Measurements from ENCODE around the gene GOLGA7B. TPM values are rescaled to one million over a fixed set of nuclear protein-coding genes. Genes with fewer than 3 reads are reported as not detected.

GOLGA7B gene
- total and polyA plus RNA-seq, 2 of the 4 experiments (the other 2 are of a cell fraction), result not detected

- Histone ChIP-seq H4K8ac (ENCODE audit: low read depth in 2 of 2, low read length in 2 of 2) (no peak overlapping the region), H2AFZ (replicated peaks; ENCODE audit: low read length, poor library complexity) (no peak overlapping the region), H2BK120ac (ENCODE audit: low read depth, low read length) (no peak overlapping the region), H4K5ac (ENCODE audit: low read depth, low read length) (no peak overlapping the region), H2BK15ac (ENCODE audit: low read depth, low read length) (no peak overlapping the region), H3K79me1 (ENCODE audit: low read depth in 1 of 2, low read length in 2 of 2) (no peaks in the 10 kb centered on the region), H2AK9ac (replicated peaks; ENCODE audit: low read depth, low read length, poor library complexity) (no peak overlapping the region), H3K56ac (ENCODE audit: extremely low read depth, insufficient read depth, low read length) (no peak overlapping the region), H3K18ac (ENCODE audit: low read depth, low read length) (no peak overlapping the region), H3K27ac (ENCODE audit: insufficient read depth, low read length) (no peak overlapping the region), H2AK5ac (ENCODE audit: low read depth, low read length) (no peak overlapping the region), H3K4me3 (ENCODE audit: insufficient read depth, low read depth, low read length) (no peak overlapping the region), H4K91ac (ENCODE audit: insufficient read depth, low read depth, low read length) (no peak overlapping the region), H3K14ac (replicated peaks; ENCODE audit: low read depth, low read length) (no peak overlapping the region), H3K27me3 (ENCODE audit: control insufficient read depth, insufficient read depth, low read length) (peaks cover 3% of the 10 kb centered on the region; the same call in 1 of the 2 replicates), H3K9me3 (ENCODE audit: control insufficient read depth, insufficient read depth, low read length) (no peaks in the 10 kb centered on the region), H3K23ac (ENCODE audit: low read depth, low read length) (no peak overlapping the region), H3K9me1 (ENCODE audit: insufficient read depth, low read length) (no peaks in the 10 kb centered on the region), H2BK5ac (ENCODE audit: low read depth, low read length, poor library complexity, severe bottlenecking) (no peak overlapping the region), H3K9ac (ENCODE audit: low read depth, low read length) (no peak overlapping the region), H2BK20ac (ENCODE audit: low read depth, low read length) (no peak overlapping the region), H3K4me1 (ENCODE audit: control insufficient read depth, insufficient read depth, low read length) (peaks cover 1% of the 10 kb centered on the region; the same call in 1 of the 2 replicates), H3K36me3 (ENCODE audit: control insufficient read depth, insufficient read depth, low read length) (no peaks in the 10 kb centered on the region), H3K4me2 (ENCODE audit: low read depth, low read length) (no peak overlapping the region), H4K20me1 (ENCODE audit: insufficient read depth, low read length) (no peaks in the 10 kb centered on the region), H3K4ac (ENCODE audit: low read depth, low read length) (no peak overlapping the region)
- no peak for DNase-seq
- intact Hi-C loops (cut with micrococcal nuclease) (no loop called here), dilution Hi-C loops (cut with HindIII; ENCODE audit: low sequenced_read_pairs, unreplicated experiment) (no loop called here), in situ Hi-C loops (cut with MboI; ENCODE audit: low sequenced_read_pairs) (no loop called here)
- ChIA-PET POLR2A (ENCODE audit: unreplicated experiment) (no interaction called here), CTCF (no interaction called here)
- WGBS, 2 experiments (ENCODE audit: extremely low coverage in 2 of 2, insufficient read length in 1 of 2), result no CpG with 5 or more reads among the region's 2 CpGs
- TF ChIP-seq RCOR1 (IDR thresholded peaks at IDR 0.05; ENCODE audit: insufficient replicate concordance, low read length), result no peak
- no peak for TF ChIP-seq MXI1 (IDR thresholded peaks at IDR 0.05; ENCODE audit: borderline replicate concordance, low read depth, low read length)
- TF ChIP-seq BHLHE40 (IDR thresholded peaks at IDR 0.05; ENCODE audit: low read depth, low read length), result no peak
- TF ChIP-seq RAD21 (IDR thresholded peaks at IDR 0.05; ENCODE audit: low read length), result no peak
- no peak for TF ChIP-seq MAFK (IDR thresholded peaks at IDR 0.05; ENCODE audit: low read depth, low read length)
- no peak for ATAC-seq (ENCODE audit: low read depth)
- no TSS peak for BruUV-seq (replicated peaks)
Observed at GRCh38 chr10:97892506-97892905, 42.9 kb downstream of the GOLGA7B start.
